ENCODE data around the gene GZMM.

GZMM gene

DNA sequence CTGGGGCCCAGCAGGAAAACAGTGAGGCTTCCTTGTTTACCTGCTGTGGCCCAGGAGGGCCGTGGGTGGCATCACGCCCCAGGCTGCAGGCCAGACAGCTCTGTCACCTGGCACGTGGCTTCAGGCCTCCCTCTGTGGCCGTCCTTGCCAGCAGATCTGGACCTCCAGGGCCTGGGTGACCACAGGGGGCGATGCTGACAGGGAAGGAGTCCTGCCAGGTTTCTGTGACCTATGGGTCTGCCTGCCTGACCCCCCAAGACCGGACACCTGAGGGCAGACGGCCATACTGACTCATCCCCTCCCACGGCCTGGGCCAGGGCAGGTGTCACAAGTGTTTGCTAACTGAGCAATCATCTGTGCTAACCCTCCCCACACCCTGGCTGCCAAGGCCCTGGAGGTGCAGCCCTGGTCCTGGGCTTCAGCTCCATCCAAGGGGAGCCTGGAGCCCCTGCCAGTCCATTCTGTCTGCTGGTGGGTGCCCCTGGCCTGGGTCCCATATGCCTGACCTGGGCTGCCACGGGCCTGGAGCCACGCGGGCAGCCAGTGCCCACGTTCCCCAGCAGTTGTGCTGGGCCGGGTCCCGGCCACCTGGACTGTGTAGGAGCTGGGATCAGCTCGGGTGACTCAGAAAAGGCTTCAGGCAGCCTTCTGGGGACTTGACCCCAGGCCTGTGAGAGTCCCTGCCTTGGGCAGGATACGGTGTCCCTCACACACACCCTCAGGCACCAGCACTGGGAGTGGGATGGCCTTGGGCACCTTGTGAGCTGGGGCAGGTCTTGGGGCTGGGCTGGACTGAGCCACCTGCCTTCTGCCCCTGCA, 8.6 kb upstream of the GZMM start:
- DNase-seq (ENCODE audit: low spot score) = no peak

GRCh38 chr19:536031-536880, 7.6 kb upstream of the GZMM start:
- no peak for DNase-seq (ENCODE audit: low spot score)

GRCh38 chr19:536881-537404, 6.9 kb upstream of the GZMM start:
- DNase-seq (ENCODE audit: low spot score) = no peak

- no peak for DNase-seq (ENCODE audit: low spot score)
Measured at GRCh38 chr19:538641-539428, 5.0 kb upstream of the GZMM start.

GRCh38 chr19:539429-540030, 4.3 kb upstream of the GZMM start:
- no peak for DNase-seq (ENCODE audit: low spot score)

DNA sequence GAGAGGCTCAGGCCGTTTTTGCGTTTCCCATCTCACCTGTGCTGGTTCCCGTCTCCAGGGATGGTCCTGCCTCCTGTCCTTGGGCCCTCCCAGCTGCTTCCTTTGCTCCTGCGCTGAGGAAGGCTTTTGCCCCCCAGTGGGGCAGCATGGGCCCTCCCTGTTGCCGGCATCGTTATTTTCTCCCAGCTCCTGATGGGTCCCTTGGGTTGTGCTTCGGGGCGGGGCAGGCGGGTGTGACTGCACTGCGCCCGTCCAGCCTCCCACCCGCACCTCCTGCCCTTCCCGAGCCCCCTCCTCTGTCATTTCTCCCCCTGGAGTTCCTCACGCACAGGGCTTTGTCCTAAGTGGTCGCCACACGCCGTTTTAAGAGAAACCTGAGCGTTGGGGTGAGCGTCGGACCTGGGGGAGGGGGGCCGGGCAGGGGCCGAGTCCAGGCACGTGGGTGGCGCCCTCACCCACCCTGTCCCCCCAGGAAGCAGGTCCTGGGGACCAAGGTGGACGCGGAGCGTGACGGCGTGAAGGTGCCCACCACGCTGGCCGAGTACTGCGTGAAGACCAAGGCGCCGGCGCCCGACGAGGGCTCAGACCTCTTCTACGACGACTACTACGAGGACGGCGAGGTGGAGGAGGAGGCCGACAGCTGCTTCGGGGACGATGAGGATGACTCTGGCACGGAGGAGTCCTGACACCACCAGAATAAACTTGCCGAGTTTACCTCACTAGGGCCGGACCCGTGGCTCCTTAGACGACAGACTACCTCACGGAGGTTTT, 2.8 kb upstream of the GZMM start:
- DNase-seq (ENCODE audit: low spot score) = no peak

DNA sequence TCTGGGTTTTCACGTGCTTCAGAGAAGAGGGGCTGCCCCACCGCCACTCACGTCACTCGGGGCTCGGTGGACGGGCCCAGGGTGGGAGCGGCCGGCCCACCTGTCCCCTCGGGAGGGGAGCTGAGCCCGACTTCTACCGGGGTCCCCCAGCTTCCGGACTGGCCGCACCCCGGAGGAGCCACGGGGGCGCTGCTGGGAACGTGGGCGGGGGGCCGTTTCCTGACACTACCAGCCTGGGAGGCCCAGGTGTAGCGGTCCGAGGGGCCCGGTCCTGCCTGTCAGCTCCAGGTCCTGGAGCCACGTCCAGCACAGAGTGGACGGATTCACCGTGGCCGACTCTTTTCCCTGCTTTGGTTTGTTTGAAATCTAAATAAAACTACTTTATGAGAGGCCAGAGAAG, 2.2 kb upstream of the GZMM start:
- no peak for DNase-seq (ENCODE audit: low spot score)

DNA sequence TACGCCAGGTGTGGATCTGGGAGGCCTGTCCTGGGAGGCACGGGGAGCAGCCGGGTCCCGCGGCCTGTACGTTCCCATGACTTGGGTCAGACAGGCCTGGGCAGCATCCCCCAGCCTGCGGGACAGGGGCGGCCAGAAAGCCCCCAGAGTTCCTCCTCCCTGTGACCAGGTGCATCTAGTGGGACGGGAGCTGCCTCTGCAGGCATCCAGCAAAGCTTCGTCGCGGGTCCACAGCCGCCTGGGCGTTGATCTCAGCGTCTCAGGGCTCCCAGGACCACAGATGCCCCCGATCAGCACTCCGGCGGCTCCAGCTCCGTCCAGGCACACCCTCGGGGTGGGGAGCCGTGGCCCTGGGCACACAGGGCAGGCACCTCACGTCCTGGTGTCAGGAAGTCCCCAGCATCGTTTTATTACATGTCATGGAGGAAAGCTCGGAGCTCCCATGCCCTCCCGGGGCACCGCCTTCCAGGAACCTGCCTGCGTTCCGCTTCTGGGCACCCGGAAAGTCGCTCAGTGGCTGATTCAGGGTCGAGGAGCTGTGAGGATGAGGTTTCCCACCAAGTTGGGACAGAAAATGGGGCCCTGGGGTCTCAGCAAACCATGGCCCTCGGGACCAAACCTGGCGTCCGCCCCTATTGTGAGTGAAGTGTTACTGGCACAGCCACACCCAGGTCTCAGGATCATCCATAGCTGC, 1.5 kb upstream of the GZMM start:
- no peak for DNase-seq (ENCODE audit: low spot score)

DNA sequence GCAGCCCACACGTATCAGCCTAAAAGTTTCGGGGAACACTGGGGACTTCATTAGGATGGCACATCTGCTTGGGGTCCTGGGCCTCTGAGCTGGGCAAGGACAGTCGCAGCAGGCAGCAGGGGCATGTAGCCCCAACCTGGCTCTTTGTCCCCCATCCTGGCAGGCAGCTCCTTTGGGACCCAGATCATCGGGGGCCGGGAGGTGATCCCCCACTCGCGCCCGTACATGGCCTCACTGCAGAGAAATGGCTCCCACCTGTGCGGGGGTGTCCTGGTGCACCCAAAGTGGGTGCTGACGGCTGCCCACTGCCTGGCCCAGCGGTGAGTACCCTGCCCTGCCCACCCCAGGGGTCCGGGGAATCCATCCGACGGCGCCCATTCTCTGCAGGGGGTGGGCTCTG, 3.3 kb downstream of the GZMM start:
- no peak for DNase-seq (ENCODE audit: low spot score)

- DNase-seq (ENCODE audit: low spot score) = no peak
Measured at GRCh38 chr19:547836-548720, 4.2 kb downstream of the GZMM start.

DNA sequence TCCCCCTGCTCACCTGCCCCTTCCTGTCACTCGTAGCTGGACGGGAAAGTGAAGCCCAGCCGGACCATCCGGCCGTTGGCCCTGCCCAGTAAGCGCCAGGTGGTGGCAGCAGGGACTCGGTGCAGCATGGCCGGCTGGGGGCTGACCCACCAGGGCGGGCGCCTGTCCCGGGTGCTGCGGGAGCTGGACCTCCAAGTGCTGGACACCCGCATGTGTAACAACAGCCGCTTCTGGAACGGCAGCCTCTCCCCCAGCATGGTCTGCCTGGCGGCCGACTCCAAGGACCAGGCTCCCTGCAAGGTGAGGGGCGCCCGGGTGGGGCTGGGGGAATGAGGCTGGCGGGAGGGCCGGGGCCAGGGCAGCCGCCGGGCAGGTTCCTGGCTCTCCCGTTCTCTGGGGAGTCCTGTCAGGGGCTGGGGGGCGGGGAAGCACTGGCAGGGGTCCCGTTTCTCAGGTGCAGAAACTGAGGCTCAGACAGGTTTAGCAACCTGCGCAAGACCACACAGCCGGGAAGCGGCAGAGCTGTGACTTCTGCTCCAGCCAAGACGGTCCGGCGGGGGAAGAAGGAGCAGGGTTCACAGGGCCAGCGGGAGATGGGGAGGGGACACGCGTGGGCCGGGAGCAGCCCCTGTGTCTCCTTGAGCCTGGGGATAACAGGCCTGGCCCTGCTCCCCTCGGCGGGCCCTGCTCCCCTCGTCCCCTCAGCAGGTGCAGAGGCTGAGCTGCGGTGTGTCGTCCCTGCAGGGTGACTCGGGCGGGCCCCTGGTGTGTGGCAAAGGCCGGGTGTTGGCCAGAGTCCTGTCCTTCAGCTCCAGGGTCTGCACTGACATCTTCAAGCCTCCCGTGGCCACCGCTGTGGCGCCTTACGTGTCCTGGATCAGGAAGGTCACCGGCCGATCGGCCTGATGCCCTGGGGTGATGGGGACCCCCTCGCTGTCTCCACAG, 5.3 kb downstream of the GZMM start:
- DNase-seq (ENCODE audit: low spot score) = no peak

DNA sequence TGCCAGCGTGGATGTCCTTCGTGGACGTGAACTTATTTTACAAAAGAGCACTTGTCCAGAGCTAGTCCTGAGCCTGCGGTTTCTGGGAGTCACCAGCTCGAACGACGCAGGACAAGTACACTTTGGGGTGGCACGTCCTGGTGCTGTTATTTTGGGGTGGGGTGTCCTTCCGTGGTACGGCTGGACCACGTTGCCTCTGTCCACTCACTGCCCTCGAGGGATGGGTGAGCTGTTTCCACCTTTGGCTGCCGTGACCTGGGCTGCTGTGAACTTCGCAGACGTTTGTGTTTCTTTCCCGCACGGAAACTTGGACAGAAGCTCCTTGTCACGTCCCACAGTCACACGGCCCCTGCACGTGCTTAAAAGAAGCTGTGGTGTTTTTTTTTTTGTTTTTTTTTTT, 11.0 kb downstream of the GZMM start:
- no peak for DNase-seq (ENCODE audit: low spot score)

DNA sequence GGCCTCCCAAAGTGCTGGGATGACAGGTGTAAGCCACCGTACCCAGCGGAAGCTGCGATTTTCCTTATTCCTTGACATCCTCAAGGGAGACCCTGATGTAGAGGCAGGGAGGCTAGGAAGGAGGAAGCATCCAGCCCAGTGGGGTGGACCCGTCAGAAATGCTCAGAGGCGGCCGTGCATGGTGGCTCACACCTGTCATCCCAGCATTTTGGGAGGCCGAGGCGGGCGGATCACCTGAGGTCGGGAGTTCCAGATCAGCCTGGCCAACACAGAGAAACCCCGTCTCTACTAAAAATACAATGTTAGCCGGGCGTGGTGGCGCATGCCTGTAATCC, 11.6 kb downstream of the GZMM start:
- no peak for DNase-seq (ENCODE audit: low spot score)

DNA sequence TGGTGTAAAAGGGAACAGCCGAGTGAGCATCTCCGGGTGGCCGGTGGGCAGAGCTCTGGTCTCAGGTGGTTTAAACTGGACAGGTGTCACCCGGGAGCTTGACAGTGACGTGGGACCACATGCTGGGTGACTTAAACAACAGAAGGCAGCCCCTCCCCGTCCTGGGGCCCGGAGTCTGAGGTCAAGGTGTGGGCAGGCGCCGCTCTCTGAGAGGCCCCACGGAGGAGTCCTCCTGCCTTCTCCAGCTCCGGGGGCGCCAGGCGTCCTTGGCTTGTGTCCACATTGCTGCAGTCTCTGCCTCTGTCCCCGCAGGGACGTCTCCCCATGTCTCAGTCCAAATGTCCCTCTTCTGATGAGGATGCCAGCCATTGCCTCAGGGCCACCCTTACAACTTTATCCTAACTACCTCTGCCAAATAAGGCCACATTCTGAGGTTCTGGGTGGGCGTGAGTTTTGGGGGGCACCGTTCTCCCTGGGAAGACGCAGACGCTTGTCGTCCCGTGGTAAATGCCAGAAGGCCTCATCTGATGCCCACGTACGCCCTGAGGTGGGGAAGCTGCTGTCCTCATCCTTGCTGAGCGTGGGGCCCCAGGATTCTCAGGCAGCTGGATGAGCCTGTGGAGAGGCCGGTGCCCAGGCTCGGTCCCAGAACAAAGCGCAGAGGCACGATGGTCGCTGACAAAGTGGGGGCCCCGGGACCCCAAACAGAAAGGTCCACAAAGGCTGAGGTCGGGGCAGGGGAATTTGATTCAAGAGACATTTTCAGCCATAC, 12.9 kb downstream of the GZMM start:
- DNase-seq (ENCODE audit: low spot score) = no peak

DNA sequence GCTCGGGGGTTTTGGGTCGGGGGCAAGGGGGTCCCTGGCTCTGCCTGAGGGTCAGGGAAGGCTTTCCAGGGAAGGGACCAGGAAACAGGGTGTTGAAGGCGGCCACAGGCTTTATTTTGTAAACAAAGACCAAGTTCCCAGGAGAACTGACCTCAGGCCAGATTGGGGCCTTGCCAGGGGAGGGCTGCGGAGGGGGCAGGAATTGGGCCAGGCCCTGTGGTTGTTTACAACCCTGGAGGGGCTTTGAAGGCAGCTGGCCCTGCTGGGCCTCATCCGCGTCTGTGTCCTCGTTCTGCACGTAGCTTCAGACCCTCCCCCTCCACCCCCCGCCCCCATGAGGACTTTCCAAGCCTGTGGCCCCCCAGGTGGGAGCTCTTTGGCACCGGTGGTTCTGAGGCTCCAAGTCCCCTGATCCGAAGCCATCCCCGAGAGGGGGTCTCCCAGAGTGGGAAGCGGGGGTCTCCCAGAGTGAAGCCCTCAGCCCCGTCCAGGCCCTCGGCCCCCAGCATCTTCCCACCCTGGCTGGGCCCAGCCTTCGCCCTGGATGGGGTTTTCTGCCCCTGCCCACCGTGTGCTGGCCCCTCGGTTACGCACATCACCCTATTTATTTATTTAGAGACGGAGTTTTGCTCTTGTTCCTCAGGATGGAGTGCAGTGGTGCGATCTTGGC, 15.1 kb downstream of the GZMM start:
- DNase-seq (ENCODE audit: low spot score) = no peak

DNA sequence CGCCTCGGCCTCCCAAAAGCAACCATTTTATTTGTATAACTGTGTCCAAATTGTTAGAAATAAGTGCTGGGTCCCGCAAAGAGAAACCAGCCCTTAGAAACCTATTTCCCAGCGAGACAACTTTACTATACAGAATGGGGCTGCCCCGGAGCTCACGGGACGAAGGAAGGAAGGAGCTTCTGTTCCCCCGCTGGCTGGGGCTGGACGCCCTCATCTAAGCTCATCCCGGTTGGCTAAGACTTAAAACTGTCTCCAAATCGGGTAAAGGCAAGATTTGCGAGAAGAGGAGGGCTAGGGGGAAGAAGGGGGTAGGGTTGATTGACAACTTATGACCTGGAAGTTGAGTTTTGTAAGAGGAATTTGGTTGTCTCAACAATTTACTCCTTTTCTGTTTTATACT, 16.3 kb downstream of the GZMM start:
- no peak for DNase-seq (ENCODE audit: low spot score)

DNA sequence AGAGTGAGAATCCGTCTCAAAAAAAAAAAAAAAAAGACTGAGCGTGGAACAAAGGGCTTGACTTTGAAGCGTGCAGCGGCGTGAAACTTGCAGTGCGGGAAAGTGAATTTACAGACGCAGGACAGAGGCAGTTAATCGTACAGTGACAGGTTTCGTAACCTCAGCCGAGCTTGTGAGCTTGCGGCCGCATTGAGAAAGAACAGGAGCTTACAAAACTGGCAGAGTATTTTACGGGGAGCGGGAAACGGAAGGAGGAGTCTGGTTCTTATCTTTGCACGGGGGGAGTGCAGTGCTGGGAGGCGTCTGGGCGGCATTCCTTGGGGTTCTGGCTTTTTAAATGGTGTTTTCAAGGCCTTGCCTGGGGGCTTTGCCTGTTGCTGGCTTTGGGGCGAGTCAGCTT, 22.6 kb downstream of the GZMM start:
- no peak for DNase-seq (ENCODE audit: low spot score)
